T follicular helper cell (primary cell): ENCODE results near the gene CXCR3.
"Not testable (repeated sequence)": the region's sequence is repeated elsewhere in the genome, so short reads cannot be mapped to it uniquely, and the experiment has no call there.

ENCODE experiments used
- DNase-seq: peaks from one replicate; pipeline ENCODE4 v3.0.0-alpha.2; 2020; ENCODE audit warnings: low read depth

Gene CXCR3

DNA sequence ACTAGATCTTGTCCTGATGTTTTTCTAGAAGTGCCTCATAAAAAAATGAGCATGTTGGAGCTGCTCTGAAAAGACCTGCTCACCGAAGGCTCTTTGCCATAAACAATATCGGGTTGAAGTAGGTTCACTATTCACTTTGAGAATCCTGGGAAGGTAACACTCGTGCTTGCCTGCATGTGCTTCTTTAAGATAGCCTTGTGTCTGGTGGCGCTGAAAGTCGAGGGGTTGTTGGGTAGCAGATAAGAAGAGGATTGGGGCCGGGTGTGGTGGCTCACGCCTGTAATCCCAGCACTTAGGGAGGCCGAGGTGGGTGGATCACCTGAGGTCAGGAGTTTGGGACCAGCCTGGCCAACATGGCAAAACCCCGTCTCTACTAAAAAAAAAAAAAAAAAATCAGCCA, 6.6 kb downstream of the CXCR3 start:
- DNase-seq = not testable (repeated sequence)

DNA sequence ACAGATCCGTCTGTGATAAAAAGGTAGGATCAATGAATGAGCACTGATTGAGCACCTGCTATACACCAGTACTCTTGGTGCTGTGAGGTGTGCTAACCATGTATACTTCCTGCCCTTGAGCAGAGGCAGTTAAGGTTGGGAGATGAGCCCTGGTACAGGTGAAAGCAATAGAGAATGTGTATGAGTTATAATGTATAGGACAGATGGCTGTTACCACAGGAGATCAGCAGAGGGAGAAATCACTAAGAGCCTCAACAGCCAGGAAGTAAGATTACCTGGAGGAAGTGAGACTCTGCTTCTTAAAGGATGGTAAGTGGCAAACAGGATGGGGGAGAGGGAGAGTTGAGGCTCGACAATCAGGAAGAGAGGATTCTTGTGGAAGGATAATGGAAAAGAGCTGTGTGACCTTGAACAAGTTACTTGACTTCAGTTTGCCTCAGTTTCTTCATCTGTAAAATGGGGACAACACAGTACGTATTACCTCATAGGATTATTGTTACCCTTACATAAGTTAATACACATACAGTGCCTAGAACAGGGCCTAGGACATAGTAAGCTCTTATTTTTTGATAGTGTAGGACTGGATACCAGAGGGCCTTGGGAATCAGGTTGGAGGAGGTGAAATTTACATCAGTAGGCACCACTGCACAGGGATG, 9.1 kb downstream of the CXCR3 start:
- no peak for DNase-seq

- no peak for DNase-seq
Observed at GRCh38 chrX:71607488-71607887, 10.8 kb downstream of the CXCR3 start.

DNA sequence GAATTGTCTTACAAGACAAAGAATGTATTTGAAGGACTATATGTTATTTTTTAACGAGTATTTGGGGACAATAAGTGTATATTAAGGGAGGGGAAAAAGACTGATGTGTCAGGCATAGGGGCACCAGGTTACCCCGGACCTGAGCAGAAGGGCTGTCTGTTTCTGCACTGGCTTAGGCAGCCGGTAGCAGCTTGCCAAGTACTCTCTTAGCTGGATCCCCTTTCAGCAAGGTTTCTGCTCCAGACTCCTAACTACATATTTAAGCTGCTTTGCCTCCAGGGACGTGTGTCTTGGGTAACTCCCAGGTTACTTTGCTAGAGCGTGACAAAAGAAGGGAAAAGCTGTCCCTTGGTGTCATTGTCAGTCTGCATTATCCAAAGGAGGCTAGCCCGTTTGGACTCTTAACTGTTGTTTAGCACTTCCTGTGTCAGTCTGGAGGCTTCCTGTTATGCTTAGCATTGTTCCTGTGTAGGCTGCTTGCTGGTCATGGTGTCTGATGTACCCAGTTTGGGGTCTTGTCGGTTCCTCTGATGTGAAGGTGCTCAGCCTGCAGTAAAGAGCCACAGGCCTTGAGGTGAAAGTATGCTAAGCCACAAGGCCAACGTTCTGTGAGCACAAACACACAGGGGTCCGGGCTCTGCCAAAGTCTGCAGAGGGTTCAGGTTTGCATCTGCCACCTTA, 11.6 kb downstream of the CXCR3 start:
- no peak for DNase-seq

GRCh38 chrX:71604796-71605568, 13.3 kb downstream of the CXCR3 start:
- no peak for DNase-seq

GRCh38 chrX:71604141-71604540, 14.2 kb downstream of the CXCR3 start:
- no peak for DNase-seq

DNA sequence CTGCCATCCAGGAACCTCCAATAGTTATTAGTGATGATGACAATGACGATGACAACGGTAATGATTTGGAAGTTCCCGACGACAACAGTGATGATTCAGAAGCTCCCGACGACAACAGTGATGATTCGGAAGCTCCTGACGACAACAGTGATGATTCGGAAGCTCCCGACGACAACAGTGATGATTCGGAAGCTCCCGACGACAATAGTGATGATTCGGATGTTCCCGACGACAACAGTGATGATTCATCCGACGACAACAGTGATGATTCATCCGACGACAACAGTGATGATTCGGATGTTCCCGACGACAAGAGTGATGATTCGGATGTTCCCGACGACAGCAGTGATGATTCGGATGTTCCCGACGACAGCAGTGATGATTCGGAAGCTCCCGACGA, 14.7 kb downstream of the CXCR3 start:
- DNase-seq = no peak

- DNase-seq = no peak
Observed at GRCh38 chrX:71599965-71600364, 18.3 kb downstream of the CXCR3 start.

GRCh38 chrX:71593210-71593609, 25.1 kb downstream of the CXCR3 start:
- not testable (repeated sequence) for DNase-seq

GRCh38 chrX:71586929-71587328, 31.4 kb downstream of the CXCR3 start:
- DNase-seq = no peak

DNA sequence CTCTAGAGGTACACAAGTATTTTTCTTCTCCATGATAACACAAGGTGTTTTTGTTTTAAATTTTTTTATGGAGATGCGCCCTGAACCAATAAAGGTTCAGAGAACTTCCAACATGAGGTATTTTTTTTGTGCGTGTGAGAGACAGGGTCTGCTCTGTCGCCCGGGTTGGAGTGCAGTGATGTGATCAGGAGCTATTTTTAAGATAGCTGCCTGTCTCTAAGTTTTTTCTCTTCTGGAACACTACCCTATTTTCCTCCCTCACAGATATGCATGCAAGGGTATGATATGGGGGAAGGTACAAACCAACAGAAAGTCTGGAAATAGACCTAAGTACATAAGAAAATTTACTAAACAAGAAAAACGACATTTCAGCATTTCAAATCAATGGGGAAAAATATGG, 37.1 kb downstream of the CXCR3 start:
- DNase-seq = no peak

DNA sequence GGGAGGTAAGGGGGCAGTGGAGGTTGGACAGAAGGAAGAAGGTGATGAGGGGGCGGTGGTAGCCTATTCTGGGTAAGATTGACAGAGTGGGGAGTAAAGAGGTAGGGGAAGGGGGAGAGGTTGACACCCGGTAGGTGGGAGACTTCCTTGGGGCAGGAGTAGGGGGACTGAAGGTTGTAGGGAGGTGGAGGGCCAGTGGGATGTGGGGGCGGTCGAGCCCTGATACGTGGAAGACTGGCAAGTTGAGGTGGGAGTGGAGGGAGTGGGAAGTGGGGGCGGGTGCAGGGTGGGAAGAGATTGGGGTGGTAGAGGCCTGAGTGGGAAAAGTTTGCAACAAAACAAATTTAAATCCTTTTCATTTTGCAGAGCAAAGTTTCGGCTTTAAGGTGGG, 38.3 kb downstream of the CXCR3 start:
- DNase-seq = no peak

GRCh38 chrX:71579136-71579989, 38.9 kb downstream of the CXCR3 start:
- no peak for DNase-seq

- DNase-seq = no peak
Observed at GRCh38 chrX:71578253-71579135, 39.8 kb downstream of the CXCR3 start, which contains the start of gene GCNA. TSS of gene GCNA (plus strand) at chrX:71578437. CDS start at chrX:71580822, 2,385 bp downstream.

DNA sequence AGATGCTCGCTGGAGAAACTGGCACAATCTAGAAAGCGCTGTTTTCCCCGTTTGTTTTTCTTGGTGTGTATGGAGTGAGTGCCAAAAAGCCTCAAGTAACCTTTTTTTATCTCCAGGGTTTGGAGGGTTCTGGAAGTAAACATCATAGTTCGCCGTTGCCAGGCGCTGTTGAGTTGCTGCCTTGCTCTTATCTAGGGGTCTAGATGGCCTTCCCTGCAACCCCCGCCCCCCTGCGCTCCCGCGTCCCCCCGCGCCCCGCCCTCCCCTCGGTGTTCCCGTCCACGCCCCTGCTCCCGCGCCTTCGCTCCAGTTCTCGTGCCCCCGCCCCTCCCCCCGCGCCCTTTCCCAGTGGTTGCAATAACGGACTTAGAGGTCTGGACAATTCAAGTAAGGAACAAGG, 40.6 kb downstream of the CXCR3 start:
- DNase-seq = no peak

GRCh38 chrX:71573590-71573989, 44.7 kb downstream of the CXCR3 start:
- no peak for DNase-seq

- not testable (repeated sequence) for DNase-seq
Observed at GRCh38 chrX:71571390-71571789, 46.9 kb downstream of the CXCR3 start.
